OCI-LY3 (cell line): ENCODE results near the gene TRIM71.
"Not testable (repeated sequence)": the region's sequence is repeated elsewhere in the genome, so short reads cannot be mapped to it uniquely, and the experiment has no call there.

Experiments used
- H2AFZ ChIP-seq: fragments of 200-600, 300-600 bp; shearing (Covaris generic); 2 replicates; pipeline ENCODE4 v1.6.0; 2014; ENCODE audit warnings: antibody characterized with exemption, low read depth, low read length
- H3K27ac ChIP-seq: fragments of 200-600, 300-600 bp; sonication (generic); 2 replicates; pipeline ENCODE4 v1.5.1; 2014; ENCODE audit warnings: mild to moderate bottlenecking, low read length, moderate library complexity, mixed read lengths
- H3K27me3 ChIP-seq: fragments of 200-600, 300-600 bp; sonication (generic); 2 replicates; pipeline ENCODE4 v1.6.1; 2014; ENCODE audit warnings: low read depth, low read length, mixed read lengths
- H3K36me3 ChIP-seq: fragments of 200-600, 300-600 bp; sonication (generic); replicated peaks from 2 replicates; pipeline ENCODE3; 2014; ENCODE audit warnings: low read depth, low read length, mixed read lengths
- H3K4me1 ChIP-seq: fragments of 300-600, 200-600 bp; sonication (generic); 2 replicates; pipeline ENCODE4 v1.6.1; 2014; ENCODE audit warnings: low read length, mixed read lengths
- H3K4me2 ChIP-seq: fragments of 200-600, 300-600 bp; sonication (generic); 2 replicates; pipeline ENCODE4 v1.6.1; 2014; ENCODE audit warnings: low read length, mixed read lengths
- H3K4me3 ChIP-seq: fragments of 300-600, 200-600 bp; sonication (generic); 2 replicates; pipeline ENCODE4 v1.5.1; 2014; ENCODE audit warnings: antibody characterized with exemption, mild to moderate bottlenecking, low read length, moderate library complexity
- H3K79me2 ChIP-seq: fragments of 300-600, 200-600 bp; shearing (Covaris generic); 2 replicates; pipeline ENCODE4 v1.6.1; 2014; ENCODE audit warnings: mild to moderate bottlenecking, low read length, mixed read lengths
- H3K9ac ChIP-seq: fragments of 300-600, 200-600 bp; shearing (Covaris generic); 2 replicates; pipeline ENCODE4 v1.6.0; 2014; ENCODE audit warnings: mild to moderate bottlenecking, low read length, moderate library complexity
- H3K9me3 ChIP-seq: fragments of 200-600, 300-600 bp; shearing (Covaris generic); 2 replicates; pipeline ENCODE4 v1.6.1; 2014; ENCODE audit warnings: low read length, mixed read lengths; ENCODE audit not compliant: insufficient read depth
- H4K20me1 ChIP-seq: fragments of 200-600, 300-600 bp; sonication (generic); 2 replicates; pipeline ENCODE4 v1.6.1; 2016; ENCODE audit warnings: low read length, mixed read lengths; ENCODE audit not compliant: insufficient read depth
- CTCF ChIP-seq: fragments of 200-600, 300-600 bp; sonication (generic); IDR thresholded peaks from 2 replicates; pipeline ENCODE4 v1.5.1; 2014; ENCODE audit warnings: antibody characterized with exemption, low read length, low read depth
- EZH2phosphoT487 ChIP-seq: fragments of 200-600 bp; shearing (Covaris generic); IDR thresholded peaks from 2 replicates; pipeline ENCODE4 v1.6.1; 2018; ENCODE audit warnings: antibody characterized with exemption, mixed run types, low read depth

TRIM71 gene

GRCh38 chr3:32794487-32795308 lies 23.1 kb upstream of the TRIM71 start:
- Histone ChIP-seq H3K79me2 (no peaks in the 10 kb centered on the region), H3K27me3 (peaks cover 3% of the 10 kb centered on the region; the same call in 1 of the 2 replicates), H3K9me3 (no peaks in the 10 kb centered on the region), H3K4me1 (no peaks in the 10 kb centered on the region), H2AFZ (no peak overlapping the region), H3K36me3 (no peaks in the 10 kb centered on the region), H4K20me1 (no peaks in the 10 kb centered on the region), H3K9ac (no peak overlapping the region), H3K27ac (no peak overlapping the region), H3K4me2 (no peak overlapping the region), H3K4me3 (no peak overlapping the region)
- TF ChIP-seq EZH2phosphoT487 (no peak), CTCF (no peak)

GRCh38 chr3:32796384-32796950 lies 21.3 kb upstream of the TRIM71 start:
- not testable (repeated sequence) for H3K9ac ChIP-seq, H3K79me2 ChIP-seq, H3K27me3 ChIP-seq, H3K4me1 ChIP-seq, H3K9me3 ChIP-seq, H3K36me3 ChIP-seq, H2AFZ ChIP-seq, H3K4me3 ChIP-seq, H3K27ac ChIP-seq, H4K20me1 ChIP-seq, H3K4me2 ChIP-seq

GRCh38 chr3:32797776-32798175 lies 20.0 kb upstream of the TRIM71 start:
- H3K9ac ChIP-seq, result no peak overlapping the region
- H3K4me1 ChIP-seq, result no peaks in the 10 kb centered on the region
- H3K9me3 ChIP-seq, result no peaks in the 10 kb centered on the region
- no peak for TF ChIP-seq CTCF
- no peak for TF ChIP-seq EZH2phosphoT487
- no peak overlapping the region for H3K4me3 ChIP-seq
- no peaks in the 10 kb centered on the region for H4K20me1 ChIP-seq
- H3K36me3 ChIP-seq, result no peaks in the 10 kb centered on the region
- no peak overlapping the region for H3K4me2 ChIP-seq
- H2AFZ ChIP-seq, result no peak overlapping the region
- peaks cover 3% of the 10 kb centered on the region; the same call in 1 of the 2 replicates for H3K27me3 ChIP-seq
- H3K79me2 ChIP-seq, result no peaks in the 10 kb centered on the region
- no peak overlapping the region for H3K27ac ChIP-seq

- not testable (repeated sequence) for H3K9me3 ChIP-seq, H3K9ac ChIP-seq, H3K4me2 ChIP-seq, H2AFZ ChIP-seq, H3K36me3 ChIP-seq, H3K4me3 ChIP-seq, H3K27me3 ChIP-seq, H3K79me2 ChIP-seq, H4K20me1 ChIP-seq, H3K4me1 ChIP-seq, H3K27ac ChIP-seq
Observed at GRCh38 chr3:32801440-32801839, 16.4 kb upstream of the TRIM71 start.

- H3K27me3 ChIP-seq, result no peaks in the 10 kb centered on the region
- H3K9me3 ChIP-seq, result no peaks in the 10 kb centered on the region
- no peak overlapping the region for H3K4me2 ChIP-seq
- no peaks in the 10 kb centered on the region for H4K20me1 ChIP-seq
- no peak overlapping the region for H3K27ac ChIP-seq
- H3K4me1 ChIP-seq, result peaks cover 6% of the 10 kb centered on the region
- no peak overlapping the region for H3K4me3 ChIP-seq
- no peaks in the 10 kb centered on the region for H3K79me2 ChIP-seq
- H3K9ac ChIP-seq, result no peak overlapping the region
- TF ChIP-seq EZH2phosphoT487, result no peak
- TF ChIP-seq CTCF, result no peak
- no peaks in the 10 kb centered on the region for H3K36me3 ChIP-seq
- no peak overlapping the region for H2AFZ ChIP-seq
Observed at GRCh38 chr3:32813180-32813579, 4.6 kb upstream of the TRIM71 start.
